Activated naive CD8-positive, alpha-beta T cell treated with anti-CD3 and anti-CD28 coated beads, Interleukin-2, amount 10 ng/mL, durations not matched to agents 7 days and 5 days (primary cell): Measurements from ENCODE around the gene SLC9A9. TPM values are rescaled to one million over a fixed set of nuclear protein-coding genes. Genes with fewer than 3 reads are reported as not detected.

Experiments used
- ATAC-seq: fragments of 150-1000 bp; cut with Tn5 transposase; one replicate; pipeline ENCODE4 v1.10.0; 2021; ENCODE audit warnings: low read depth, moderate library complexity
- POLR2A ChIA-PET: fragments of 350-600 bp; sonication (Branson Sonifier 250); formaldehyde crosslinking; loops from one replicate; lab custom pipeline; 2021; ENCODE audit warnings: antibody characterized with exemption; lab: Charles Lee
- DNase-seq: peaks from one replicate; pipeline ENCODE4 v3.0.0; 2021
- H3K27ac Mint-ChIP-seq: one replicate; pipeline ENCODE4 v1.8.0; 2022; ENCODE audit warnings: mild to moderate bottlenecking, mixed read lengths
- H3K27me3 Mint-ChIP-seq: one replicate; pipeline ENCODE4 v1.8.0; 2022; ENCODE audit warnings: mild to moderate bottlenecking, moderate library complexity, mixed read lengths
- H3K36me3 Mint-ChIP-seq: one replicate; pipeline ENCODE4 v1.8.0; 2021; ENCODE audit warnings: mild to moderate bottlenecking, mixed read lengths
- H3K4me1 Mint-ChIP-seq: one replicate; pipeline ENCODE4 v1.8.0; 2021; ENCODE audit warnings: mixed read lengths
- H3K4me3 Mint-ChIP-seq: one replicate; pipeline ENCODE4 v1.8.0; 2022; ENCODE audit warnings: mild to moderate bottlenecking, moderate library complexity, mixed read lengths
- H3K9me3 Mint-ChIP-seq: one replicate; pipeline ENCODE4 v1.8.0; 2021; ENCODE audit warnings: mixed read lengths
- total RNA-seq, 2 experiments: library from RNA; stranded (reverse); gene quantifications; one replicate each; pipeline ENCODE4 v1.2.3, GENCODE V29; 2021

The SLC9A9 gene
- total RNA-seq, 2 experiments from 2014 or later = 9.9 to 13.2 TPM

- ATAC-seq (no peak), DNase-seq (no peak)
- Mint-ChIP-seq H3K4me1 (peaks cover 13% of the 10 kb centered on the region), H3K36me3 (no peaks in the 10 kb centered on the region), H3K27ac (no peak overlapping the region), H3K9me3 (no peaks in the 10 kb centered on the region), H3K4me3 (no peak overlapping the region), H3K27me3 (no peaks in the 10 kb centered on the region)
- POLR2A ChIA-PET = no interaction called here
Observed at GRCh38 chr3:143220741-143221140, 627.5 kb downstream of the SLC9A9 start.

GRCh38 chr3:143218166-143218835 is 630.0 kb downstream of the SLC9A9 start:
- Mint-ChIP-seq H3K27me3 (no peaks in the 10 kb centered on the region), H3K9me3 (peaks cover 2% of the 10 kb centered on the region), H3K27ac (no peak overlapping the region), H3K36me3 (no peaks in the 10 kb centered on the region), H3K4me3 (no peak overlapping the region), H3K4me1 (peaks cover 13% of the 10 kb centered on the region)
- DNase-seq (no peak), ATAC-seq (no peak)
- POLR2A ChIA-PET = no interaction called here

GRCh38 chr3:143217283-143217682 is 631.0 kb downstream of the SLC9A9 start:
- no peaks in the 10 kb centered on the region for H3K36me3 Mint-ChIP-seq
- POLR2A ChIA-PET = no interaction called here
- no peaks in the 10 kb centered on the region for H3K27me3 Mint-ChIP-seq
- H3K9me3 Mint-ChIP-seq = peaks cover 2% of the 10 kb centered on the region
- no peak for ATAC-seq
- H3K4me1 Mint-ChIP-seq = peaks cover 13% of the 10 kb centered on the region
- no peak overlapping the region for H3K27ac Mint-ChIP-seq
- DNase-seq = no peak
- peak overlapping the region; percentile 74 for H3K4me3 Mint-ChIP-seq

- ATAC-seq (peak; percentile 58), DNase-seq (no peak)
- Mint-ChIP-seq H3K9me3 (peaks cover 2% of the 10 kb centered on the region), H3K27ac (peak overlapping the region; percentile 76), H3K4me1 (peaks cover 13% of the 10 kb centered on the region), H3K36me3 (no peaks in the 10 kb centered on the region), H3K27me3 (no peaks in the 10 kb centered on the region), H3K4me3 (peak overlapping the region; percentile 74)
- POLR2A ChIA-PET = no interaction called here
Observed at GRCh38 chr3:143216709-143217182, 631.5 kb downstream of the SLC9A9 start.

Other genes with a start within 250 kb of the SLC9A9 start
- gene DIPK2A, start 123.4 kb upstream of the SLC9A9 start, total RNA-seq = 10 to 100 TPM; 17.1 to 17.8 TPM